Endothelial cell of umbilical vein (primary cell): ENCODE results near the gene ALDOA. TPM values are rescaled to one million over a fixed set of nuclear protein-coding genes. Genes with fewer than 3 reads are reported as not detected.

Experiments
- BruUV-seq: library from RNA; stranded (reverse); fragments of 400-500 nt; replicated peaks from 2 replicates; lab custom pipeline; 2021; lab: Mats Ljungman, UMichigan
- CTCF ChIA-PET: fragments of 300-600, 350-600 bp; sonication (Branson Sonifier 250); formaldehyde crosslinking; loops from one replicate; lab custom pipeline; 2021; ENCODE audit warnings: antibody characterized with exemption, inconsistent platforms; lab: Charles Lee
- POLR2A ChIA-PET: fragments of 300-600, 350-600 bp; sonication (Branson Sonifier 250); formaldehyde crosslinking; loops from one replicate; lab custom pipeline; 2021; ENCODE audit warnings: antibody characterized with exemption, inconsistent platforms; lab: Charles Lee
- DNase-seq: peaks from one replicate; pipeline ENCODE4 v3.0.0-alpha.2; 2011; ENCODE audit warnings: low read depth, low spot score
- FAIRE-seq: peaks from 2 replicates; lab custom pipeline; 2011; peaks lifted over from hg19 to GRCh38; lab: Jason Lieb, UNC
- H2AFZ ChIP-seq: 2 replicates; pipeline ENCODE4 v1.6.0; 2012; ENCODE audit warnings: low read depth, low read length, control low read depth, inconsistent platforms
- H3K27ac ChIP-seq: 2 replicates; pipeline ENCODE4 v1.5.1; 2011; ENCODE audit warnings: low read depth, mild to moderate bottlenecking, control low read depth, low read length, moderate library complexity; ENCODE audit not compliant: insufficient read depth
- H3K27me3 ChIP-seq, 2 experiments: 2 replicates each; pipeline versions ENCODE4 v1.6.0 to v1.6.1; 2011; ENCODE audit warnings: low read length in 2 of 2, mixed read lengths in 1 of 2; ENCODE audit not compliant: control insufficient read depth in 2 of 2, insufficient read depth in 2 of 2
- H3K36me3 ChIP-seq, 2 experiments: 2 replicates in 1 of 2; 3 replicates in 1 of 2; pipeline ENCODE4 v1.5.1; 2011; ENCODE audit warnings: low read length in 2 of 2, mild to moderate bottlenecking in 1 of 2, moderate library complexity in 1 of 2; ENCODE audit not compliant: control insufficient read depth in 2 of 2, insufficient read depth in 2 of 2; ENCODE audit errors: extremely low read depth in 1 of 2
- H3K4me1 ChIP-seq: 3 replicates; pipeline ENCODE4 v1.5.1; 2011; ENCODE audit warnings: mild to moderate bottlenecking, low read length; ENCODE audit not compliant: control insufficient read depth, insufficient read depth; ENCODE audit errors: extremely low read depth
- H3K4me2 ChIP-seq: 2 replicates; pipeline ENCODE4 v1.6.1; 2011; ENCODE audit warnings: low read length, control low read depth, mixed read lengths; ENCODE audit not compliant: insufficient read depth
- H3K4me3 ChIP-seq, 3 experiments: fragments of 200-600 bp in 1 of 3; sonication (generic), shearing (Covaris generic) in 1 of 3; replicated peaks in 1 of 3; 2 replicates each; pipeline ENCODE4 v1.5.1; 2011 to 2016; ENCODE audit warnings: control low read depth in 3 of 3, low read length in 3 of 3, mild to moderate bottlenecking in 2 of 3, inconsistent platforms in 1 of 3, low read depth in 1 of 3, moderate library complexity in 1 of 3; ENCODE audit not compliant: insufficient read depth in 1 of 3
- H3K79me2 ChIP-seq: 2 replicates; pipeline ENCODE4 v1.6.0; 2012; ENCODE audit warnings: low read length, inconsistent platforms; ENCODE audit not compliant: control insufficient read depth, insufficient read depth
- H3K9ac ChIP-seq: replicated peaks from 2 replicates; pipeline ENCODE3; 2011; ENCODE audit warnings: low read length, control low read depth; ENCODE audit not compliant: insufficient read depth; ENCODE audit errors: extremely low read depth
- H3K9me1 ChIP-seq: replicated peaks from 3 replicates; pipeline ENCODE4 v1.6.0; 2011; ENCODE audit warnings: mild to moderate bottlenecking, low read length; ENCODE audit not compliant: control insufficient read depth, insufficient read depth; ENCODE audit errors: extremely low read depth
- H3K9me3 ChIP-seq: replicated peaks from 2 replicates; pipeline ENCODE4 v1.5.1; 2012; ENCODE audit warnings: low read length, inconsistent platforms; ENCODE audit not compliant: control insufficient read depth, insufficient read depth
- H4K20me1 ChIP-seq: replicated peaks from 2 replicates; pipeline ENCODE3; 2011; ENCODE audit warnings: mild to moderate bottlenecking, low read length; ENCODE audit not compliant: control insufficient read depth, insufficient read depth; ENCODE audit errors: extremely low read depth
- EZH2 ChIP-seq: IDR thresholded peaks from 2 replicates; pipeline ENCODE4 v1.6.1; 2012; ENCODE audit warnings: borderline replicate concordance, low read depth, mild to moderate bottlenecking, moderate library complexity, low read length, inconsistent platforms; ENCODE audit not compliant: severe bottlenecking
- FOS ChIP-seq: IDR thresholded peaks from 2 replicates; pipeline ENCODE4 v1.6.1; 2011; ENCODE audit warnings: mild to moderate bottlenecking, low read length, moderate library complexity, borderline replicate concordance; ENCODE audit not compliant: insufficient read depth
- GATA2 ChIP-seq: IDR thresholded peaks from 2 replicates; pipeline ENCODE4 v1.7.0; 2011; ENCODE audit warnings: low read depth, mild to moderate bottlenecking, moderate library complexity, mixed read lengths, low read length; ENCODE audit not compliant: insufficient read length, insufficient read depth
- JUN ChIP-seq: IDR thresholded peaks from 2 replicates; pipeline ENCODE4 v1.6.1; 2011; ENCODE audit warnings: borderline replicate concordance, low read depth; ENCODE audit not compliant: insufficient read length, insufficient read depth
- MAX ChIP-seq: IDR thresholded peaks from 2 replicates; pipeline ENCODE4 v1.6.1; 2011; ENCODE audit not compliant: insufficient read depth, insufficient read length
- MYC ChIP-seq: IDR thresholded peaks from one replicate; pipeline ENCODE4 v1.6.1; 2011; ENCODE audit warnings: mild to moderate bottlenecking, low read depth, low read length
- POLR2AphosphoS5 ChIP-seq: IDR thresholded peaks from 2 replicates; pipeline ENCODE4 v1.6.1; 2012; ENCODE audit warnings: low read depth, mild to moderate bottlenecking, control low read depth, low read length, moderate library complexity; ENCODE audit not compliant: insufficient read depth
- dilution Hi-C: fragments of 300-500 bp; cut with MboI; formaldehyde crosslinking; loops from one replicate; pipeline ENCODE4 v1.15.0; 2019; ENCODE audit warnings: low sequenced_read_pairs; ENCODE audit not compliant: extremely low pct_ligation_motif_present
- intact Hi-C: fragments of 100-400 bp; cut with micrococcal nuclease; formaldehyde crosslinking; loops from one replicate; pipeline ENCODE4 v1.10.0; 2022
- polyA plus RNA-seq, 4 experiments: library from polyadenylated mRNA; depleted of rRNA in 3 of 4; stranded (reverse) in 3 of 4; unstranded in 1 of 4; fragments of >200 nt; gene quantifications; 2 replicates each; pipeline versions ENCODE4 v1.2.1 to v1.2.3, GENCODE V29; 2011 to 2012; ENCODE audit warnings: missing spikeins in 1 of 4
- total RNA-seq: library from RNA; stranded (reverse); gene quantifications from 2 replicates; pipeline ENCODE4 v1.2.3, GENCODE V29; 2021

The ALDOA gene
- total and polyA plus RNA-seq, 2 donors (not counting 3 experiments of a cell fraction or from before 2014, with no cell fraction given) = 871 to 1,114 TPM

- no peaks in the 10 kb centered on the region for H3K9me1 ChIP-seq
- H3K4me2 ChIP-seq = no peak overlapping the region
- H3K27me3 ChIP-seq = no peaks in the 10 kb centered on the region
- DNase-seq = no peak
- no peaks in the 10 kb centered on the region for H3K9me3 ChIP-seq
- intact Hi-C loops = no loop called here
- H3K4me3 ChIP-seq = no peak overlapping the region
- H3K36me3 ChIP-seq = no peaks in the 10 kb centered on the region
- ChIA-PET CTCF (interaction anchor here (1.4 to 2.3 kb wide), 2 partner anchors 8 to 323 kb away, joined by 5 to 16 read pairs; partner anchors contain the start of gene TLCD3B), POLR2A (no interaction called here)
- no peak overlapping the region for H3K9ac ChIP-seq
- dilution Hi-C loops = no loop called here
- no peaks in the 10 kb centered on the region for H3K79me2 ChIP-seq
- no peak overlapping the region for H3K27ac ChIP-seq
- FAIRE-seq = no peak
- H4K20me1 ChIP-seq = no peaks in the 10 kb centered on the region
- H3K4me1 ChIP-seq = no peaks in the 10 kb centered on the region
- H2AFZ ChIP-seq = no peak overlapping the region
- TF ChIP-seq MYC = no peak
- no peak for TF ChIP-seq GATA2
- no peak for TF ChIP-seq EZH2
- TF ChIP-seq POLR2AphosphoS5 = no peak
- TF ChIP-seq JUN = no peak
- BruUV-seq = no TSS peak
Measured at GRCh38 chr16:30023586-30023985, 42.0 kb upstream of the ALDOA start.

GRCh38 chr16:30024451-30024850 lies 41.1 kb upstream of the ALDOA start:
- Histone ChIP-seq H3K9ac (no peak overlapping the region), H3K27ac (no peak overlapping the region), H3K4me2 (no peak overlapping the region), H2AFZ (no peak overlapping the region), H3K9me1 (no peaks in the 10 kb centered on the region), H3K27me3 (peaks cover 3 to 4% of the 10 kb centered on the region in 2 experiments), H3K36me3 (no peaks in the 10 kb centered on the region), H3K4me1 (no peaks in the 10 kb centered on the region), H3K4me3 (no peak overlapping the region), H3K9me3 (no peaks in the 10 kb centered on the region), H4K20me1 (no peaks in the 10 kb centered on the region), H3K79me2 (no peaks in the 10 kb centered on the region)
- ChIA-PET POLR2A (no interaction called here), CTCF (interaction anchor here (0.6 to 2.3 kb wide), 2 partner anchors 7 to 248 kb away, joined by 4 to 16 read pairs; partner anchors contain the start of gene TLCD3B)
- TF ChIP-seq FOS (no peak), MAX (no peak), POLR2AphosphoS5 (no peak)
- no TSS peak for BruUV-seq
- dilution Hi-C loops (no loop called here), intact Hi-C loops (no loop called here)
- no peak for DNase-seq
- FAIRE-seq = no peak
